ACC112 (cell line): ENCODE measurements around the gene BBLN.

Experiments used
- H2AFZ ChIP-seq: fragments of 200-600 bp; sonication (generic); one replicate; pipeline ENCODE4 v1.6.0; 2017; ENCODE audit warnings: antibody characterized with exemption, low read length; ENCODE audit not compliant: unreplicated experiment
- H3K27ac ChIP-seq: fragments of 200-600 bp; sonication (generic); 2 replicates; pipeline ENCODE4 v1.5.1; 2014; ENCODE audit warnings: low read depth, mild to moderate bottlenecking, antibody characterized with exemption, low read length, moderate library complexity
- H3K27me3 ChIP-seq: fragments of 200-600 bp; sonication (generic); 2 replicates; pipeline ENCODE4 v1.6.1; 2014; ENCODE audit warnings: mild to moderate bottlenecking, antibody characterized with exemption, low read length, moderate library complexity, mixed read lengths; ENCODE audit not compliant: insufficient read depth
- H3K36me3 ChIP-seq: fragments of 200-600 bp; sonication (generic); 2 replicates; pipeline ENCODE4 v1.6.1; 2016; ENCODE audit warnings: mild to moderate bottlenecking, antibody characterized with exemption, low read length, moderate library complexity, mixed read lengths; ENCODE audit not compliant: insufficient read depth
- H3K4me1 ChIP-seq: fragments of 200-600 bp; sonication (generic); one replicate; pipeline ENCODE4 v1.6.1; 2016; ENCODE audit warnings: low read length, mixed read lengths; ENCODE audit not compliant: insufficient read depth, unreplicated experiment, control insufficient read depth
- H3K4me3 ChIP-seq: fragments of 200-600 bp; sonication (generic); 2 replicates; pipeline ENCODE4 v1.5.1; 2014; ENCODE audit warnings: mild to moderate bottlenecking, low read depth, low read length
- H3K79me2 ChIP-seq: fragments of 200-600 bp; sonication (generic); one replicate; pipeline ENCODE4 v1.6.0; 2016; ENCODE audit warnings: low read length; ENCODE audit not compliant: control insufficient read depth, unreplicated experiment, insufficient read depth

The BBLN gene

DNA sequence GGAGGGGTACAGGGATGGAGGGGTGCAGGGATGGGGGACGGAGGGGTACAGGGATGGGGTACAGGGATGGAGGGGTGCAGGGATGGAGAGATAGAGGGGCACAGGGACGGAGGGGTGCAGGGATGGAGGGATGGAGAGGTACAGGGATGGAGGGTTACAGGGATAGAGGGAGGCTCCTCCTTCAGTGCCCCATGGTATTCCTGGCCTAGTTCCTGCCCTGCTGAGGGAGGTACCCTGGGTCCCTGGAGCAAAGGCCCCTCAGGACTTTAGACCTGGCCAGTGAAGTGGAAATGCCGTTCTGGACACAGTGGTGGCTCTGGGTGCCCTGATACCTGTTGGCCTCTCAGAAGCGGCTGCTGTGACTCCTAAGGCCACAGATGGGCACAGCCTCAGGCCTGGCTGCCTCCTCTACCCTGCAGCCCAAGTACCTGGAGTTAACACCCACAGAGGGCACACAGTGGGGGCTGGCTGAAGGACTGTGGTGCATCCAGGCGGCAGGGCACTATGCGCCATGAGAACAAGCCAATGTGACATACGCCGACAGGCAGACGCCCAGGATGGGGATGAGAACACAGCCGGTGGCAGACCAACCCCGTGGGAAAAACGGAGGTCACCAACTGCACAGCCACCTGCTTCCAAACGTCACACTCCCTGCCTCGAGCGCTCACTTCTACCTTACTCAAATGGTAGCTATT lies 40.9 kb upstream of the BBLN start:
- Histone ChIP-seq H2AFZ (no peak overlapping the region), H3K4me1 (no peaks in the 10 kb centered on the region), H3K27me3 (no peaks in the 10 kb centered on the region), H3K36me3 (peaks cover 4% of the 10 kb centered on the region; the same call in 1 of the 2 replicates), H3K79me2 (no peaks in the 10 kb centered on the region), H3K27ac (no peak overlapping the region), H3K4me3 (no peak overlapping the region)

DNA sequence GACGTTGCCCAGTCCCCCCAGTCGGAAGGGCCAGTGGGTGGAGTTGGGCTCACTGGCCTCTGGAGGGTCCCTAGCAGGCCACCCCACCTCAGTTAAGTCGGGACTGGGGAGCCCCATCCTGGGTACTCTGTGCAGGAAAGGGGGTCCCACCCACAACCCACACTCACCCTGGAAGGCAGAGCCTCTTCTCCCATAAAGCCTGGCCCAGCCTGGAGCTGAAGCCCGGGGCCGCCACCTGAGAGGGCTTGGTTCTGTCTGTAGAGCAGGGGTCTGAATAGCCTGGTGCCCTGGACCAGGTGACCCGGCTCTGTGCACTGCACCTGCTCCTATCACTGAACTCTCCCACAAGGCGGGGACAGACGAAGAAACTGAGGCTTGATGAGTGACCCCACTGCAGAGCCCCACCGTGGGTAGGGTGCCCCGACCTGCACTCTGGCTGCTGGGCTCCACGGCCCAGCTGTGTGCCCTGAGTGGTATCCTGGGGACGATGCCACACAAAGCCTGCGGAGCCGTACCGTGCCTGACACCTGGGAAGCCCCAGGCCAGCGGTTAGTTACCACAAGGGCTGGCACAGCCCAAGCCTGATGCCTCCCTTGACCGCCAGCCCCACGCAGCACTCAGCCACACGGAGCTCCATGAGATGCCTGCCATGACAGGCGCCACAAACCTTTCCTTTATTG lies 39.9 kb upstream of the BBLN start:
- Histone ChIP-seq H3K36me3 (no peaks in the 10 kb centered on the region), H3K27me3 (no peaks in the 10 kb centered on the region), H3K4me1 (no peaks in the 10 kb centered on the region), H3K79me2 (peaks cover 4% of the 10 kb centered on the region), H3K4me3 (no peak overlapping the region), H3K27ac (no peak overlapping the region), H2AFZ (no peak overlapping the region)

GRCh38 chr9:128120741-128121465 lies 39.2 kb upstream of the BBLN start:
- H3K79me2 ChIP-seq = peaks cover 8% of the 10 kb centered on the region
- H3K4me1 ChIP-seq = peaks cover 5% of the 10 kb centered on the region
- H3K27me3 ChIP-seq = no peaks in the 10 kb centered on the region
- no peak overlapping the region for H3K4me3 ChIP-seq
- no peaks in the 10 kb centered on the region for H3K36me3 ChIP-seq
- no peak overlapping the region for H2AFZ ChIP-seq
- H3K27ac ChIP-seq = no peak overlapping the region

DNA sequence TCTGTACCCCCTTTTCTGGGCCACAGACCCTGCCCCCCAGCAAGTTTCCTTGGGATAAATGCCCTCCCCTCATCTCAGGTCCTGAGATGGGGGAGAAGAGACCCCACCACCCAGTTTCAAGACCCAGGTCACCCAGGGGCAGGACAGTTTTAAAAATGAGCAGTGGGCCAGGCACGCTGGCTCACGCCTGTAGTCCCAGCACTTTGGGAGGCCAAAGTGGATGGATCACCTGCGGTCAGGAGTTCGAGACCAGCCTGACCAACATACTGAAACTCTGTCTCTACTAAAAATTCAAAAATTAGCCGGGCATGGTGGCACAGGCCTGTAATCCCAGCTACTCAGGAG lies 38.6 kb upstream of the BBLN start:
- H2AFZ ChIP-seq = no peak overlapping the region
- H3K4me1 ChIP-seq = peaks cover 10% of the 10 kb centered on the region
- H3K79me2 ChIP-seq = peaks cover 13% of the 10 kb centered on the region
- H3K4me3 ChIP-seq = no peak overlapping the region
- no peaks in the 10 kb centered on the region for H3K36me3 ChIP-seq
- H3K27ac ChIP-seq = no peak overlapping the region
- H3K27me3 ChIP-seq = no peaks in the 10 kb centered on the region

GRCh38 chr9:128121924-128122808 lies 37.9 kb upstream of the BBLN start:
- H3K79me2 ChIP-seq = peaks cover 16% of the 10 kb centered on the region
- no peak overlapping the region for H3K27ac ChIP-seq
- H3K4me3 ChIP-seq = no peak overlapping the region
- H3K4me1 ChIP-seq = peaks cover 11% of the 10 kb centered on the region
- no peaks in the 10 kb centered on the region for H3K36me3 ChIP-seq
- H2AFZ ChIP-seq = no peak overlapping the region
- no peaks in the 10 kb centered on the region for H3K27me3 ChIP-seq

GRCh38 chr9:128122809-128123175 lies 37.3 kb upstream of the BBLN start:
- no peaks in the 10 kb centered on the region for H3K27me3 ChIP-seq
- no peak overlapping the region for H2AFZ ChIP-seq
- H3K79me2 ChIP-seq = peaks cover 19% of the 10 kb centered on the region
- H3K36me3 ChIP-seq = no peaks in the 10 kb centered on the region
- peaks cover 11% of the 10 kb centered on the region for H3K4me1 ChIP-seq
- H3K27ac ChIP-seq = no peak overlapping the region
- no peak overlapping the region for H3K4me3 ChIP-seq

DNA sequence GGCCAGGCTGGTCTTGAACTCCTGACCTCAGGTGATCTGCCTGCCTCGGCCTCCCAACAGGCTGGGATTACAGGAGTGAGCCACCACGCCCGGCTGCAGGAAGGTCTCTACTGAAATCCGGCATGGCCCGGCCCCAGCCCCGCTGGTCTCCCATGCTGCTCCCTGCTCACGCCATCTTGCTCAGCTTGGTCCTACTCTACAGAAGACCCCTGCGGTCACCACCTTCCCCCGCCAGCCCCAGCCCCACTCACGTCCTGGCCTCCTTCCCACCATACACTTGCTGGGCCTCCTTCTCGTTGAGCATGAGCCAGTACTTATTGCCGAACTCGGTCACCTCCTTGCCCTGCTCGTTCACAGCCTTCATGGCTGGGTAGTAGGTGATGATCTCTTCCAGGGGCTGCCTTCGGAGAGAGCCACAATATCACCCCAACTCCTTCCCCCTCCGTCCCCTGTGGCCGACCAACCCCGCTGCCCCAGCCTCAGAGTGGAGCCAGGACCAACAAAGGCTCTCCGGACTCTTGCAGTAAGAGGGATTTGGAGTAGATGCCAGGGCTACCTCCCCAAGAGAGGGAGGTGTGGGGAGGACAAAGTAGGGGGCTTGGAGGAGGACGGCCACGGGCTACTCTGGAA lies 36.5 kb upstream of the BBLN start:
- Histone ChIP-seq H2AFZ (no peak overlapping the region), H3K27me3 (no peaks in the 10 kb centered on the region), H3K4me1 (peaks cover 11% of the 10 kb centered on the region), H3K36me3 (no peaks in the 10 kb centered on the region), H3K79me2 (peaks cover 19% of the 10 kb centered on the region), H3K27ac (no peak overlapping the region), H3K4me3 (no peak overlapping the region)

GRCh38 chr9:128124451-128124850 lies 35.6 kb upstream of the BBLN start:
- H3K4me1 ChIP-seq = peaks cover 17% of the 10 kb centered on the region
- H3K36me3 ChIP-seq = no peaks in the 10 kb centered on the region

GRCh38 chr9:128124873-128125579 lies 35.0 kb upstream of the BBLN start:
- Histone ChIP-seq H3K36me3 (no peaks in the 10 kb centered on the region), H3K79me2 (peaks cover 19% of the 10 kb centered on the region), H2AFZ (no peak overlapping the region), H3K4me3 (no peak overlapping the region; the same call in 1 of the 2 replicates), H3K4me1 (peaks cover 17% of the 10 kb centered on the region), H3K27ac (no peak overlapping the region), H3K27me3 (no peaks in the 10 kb centered on the region)

More at GRCh38 chr9:128124451-128124850, 35.6 kb upstream of the BBLN start:
- Histone ChIP-seq H3K4me3 (no peak overlapping the region), H3K79me2 (peaks cover 19% of the 10 kb centered on the region), H3K27me3 (no peaks in the 10 kb centered on the region), H3K27ac (no peak overlapping the region), H2AFZ (no peak overlapping the region)
